ENCODE results near the gene AP1AR. TPM values are rescaled to one million over a fixed set of nuclear protein-coding genes. Genes with fewer than 3 reads are reported as not detected.
"Not testable (repeated sequence)": the region's sequence is repeated elsewhere in the genome, so short reads cannot be mapped to it uniquely, and the experiment has no call there.

AP1AR gene, protein sequence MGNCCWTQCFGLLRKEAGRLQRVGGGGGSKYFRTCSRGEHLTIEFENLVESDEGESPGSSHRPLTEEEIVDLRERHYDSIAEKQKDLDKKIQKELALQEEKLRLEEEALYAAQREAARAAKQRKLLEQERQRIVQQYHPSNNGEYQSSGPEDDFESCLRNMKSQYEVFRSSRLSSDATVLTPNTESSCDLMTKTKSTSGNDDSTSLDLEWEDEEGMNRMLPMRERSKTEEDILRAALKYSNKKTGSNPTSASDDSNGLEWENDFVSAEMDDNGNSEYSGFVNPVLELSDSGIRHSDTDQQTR
- 8.3 TPM for total RNA-seq

GRCh38 chr4:112231779-112232713 lies at the start of gene AP1AR:
Gene AP1AR (plus strand): TSS chr4:112231787. CDS start chr4:112232092, 305 bp downstream.
- DNase-seq (ENCODE audit: low read depth in 2 of 3, low spot score in 2 of 3) = peak; percentile 65 to 91 (median 90)

DNA sequence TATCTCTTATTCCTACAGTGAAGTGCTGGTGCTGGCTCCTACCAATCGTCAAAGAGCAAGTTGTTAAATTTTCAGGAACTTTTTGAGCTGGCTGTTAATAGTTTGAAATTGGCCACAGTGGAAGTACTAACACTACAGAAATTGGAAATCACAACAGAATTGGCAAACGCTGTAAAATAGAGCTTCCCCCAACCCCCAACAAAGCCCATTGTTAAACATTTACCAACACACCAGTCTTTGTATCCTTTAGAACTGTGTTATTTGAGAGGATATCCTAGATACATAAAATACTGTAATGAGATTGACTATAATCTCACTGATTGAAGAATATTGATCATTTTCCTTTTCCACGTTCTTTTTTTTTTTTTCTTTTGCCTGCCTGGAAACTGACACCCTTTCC lies 49.0 kb upstream of the AP1AR start:
- DNase-seq (ENCODE audit: low read depth in 2 of 3, low spot score in 2 of 3) = no peak

DNA sequence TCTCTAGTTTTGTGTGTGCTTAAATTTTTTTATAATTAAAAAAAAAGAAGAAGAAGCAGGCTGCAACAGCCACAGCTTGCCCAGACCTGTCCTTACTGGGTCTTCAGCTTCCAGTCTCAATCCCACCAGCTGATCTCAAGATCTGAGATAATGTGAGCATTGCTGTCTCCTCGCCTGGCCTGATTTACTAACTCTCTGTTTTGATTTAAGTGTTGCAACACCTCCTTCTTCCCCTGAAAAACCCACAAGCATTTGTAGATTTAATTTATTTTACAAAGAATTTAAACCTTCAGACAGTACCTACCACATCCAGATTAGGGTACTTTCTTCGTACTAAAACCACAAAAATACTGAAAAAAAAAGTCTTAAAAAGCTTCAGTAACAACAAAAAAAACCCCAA lies 48.3 kb upstream of the AP1AR start:
- DNase-seq (ENCODE audit: low read depth in 2 of 3, low spot score in 2 of 3) = peak in 1 of 3 donors; percentile 10

DNA sequence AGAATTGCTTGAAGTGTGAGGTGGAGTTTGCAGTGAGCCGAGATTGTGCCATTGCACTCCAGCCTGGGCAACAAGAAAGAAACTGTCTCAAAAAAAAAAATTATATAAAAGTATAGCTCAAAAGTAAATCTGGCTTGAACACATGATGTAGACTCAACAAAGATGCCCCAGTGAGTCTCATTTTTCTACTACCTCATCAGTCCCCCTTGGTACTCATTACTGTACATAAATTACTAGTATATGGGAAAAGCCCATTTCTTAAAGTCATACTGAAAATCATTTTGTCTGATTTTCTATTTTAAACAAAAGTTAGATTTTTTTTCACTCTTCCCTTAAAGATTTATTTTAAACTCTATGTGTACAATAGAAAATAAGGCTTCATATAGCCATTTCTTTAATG lies 47.1 kb upstream of the AP1AR start:
- DNase-seq (ENCODE audit: low read depth in 2 of 3, low spot score in 2 of 3) = no peak

GRCh38 chr4:112185334-112185733 lies 46.3 kb upstream of the AP1AR start:
- DNase-seq (ENCODE audit: low read depth in 2 of 3, low spot score in 2 of 3) = no peak

DNA sequence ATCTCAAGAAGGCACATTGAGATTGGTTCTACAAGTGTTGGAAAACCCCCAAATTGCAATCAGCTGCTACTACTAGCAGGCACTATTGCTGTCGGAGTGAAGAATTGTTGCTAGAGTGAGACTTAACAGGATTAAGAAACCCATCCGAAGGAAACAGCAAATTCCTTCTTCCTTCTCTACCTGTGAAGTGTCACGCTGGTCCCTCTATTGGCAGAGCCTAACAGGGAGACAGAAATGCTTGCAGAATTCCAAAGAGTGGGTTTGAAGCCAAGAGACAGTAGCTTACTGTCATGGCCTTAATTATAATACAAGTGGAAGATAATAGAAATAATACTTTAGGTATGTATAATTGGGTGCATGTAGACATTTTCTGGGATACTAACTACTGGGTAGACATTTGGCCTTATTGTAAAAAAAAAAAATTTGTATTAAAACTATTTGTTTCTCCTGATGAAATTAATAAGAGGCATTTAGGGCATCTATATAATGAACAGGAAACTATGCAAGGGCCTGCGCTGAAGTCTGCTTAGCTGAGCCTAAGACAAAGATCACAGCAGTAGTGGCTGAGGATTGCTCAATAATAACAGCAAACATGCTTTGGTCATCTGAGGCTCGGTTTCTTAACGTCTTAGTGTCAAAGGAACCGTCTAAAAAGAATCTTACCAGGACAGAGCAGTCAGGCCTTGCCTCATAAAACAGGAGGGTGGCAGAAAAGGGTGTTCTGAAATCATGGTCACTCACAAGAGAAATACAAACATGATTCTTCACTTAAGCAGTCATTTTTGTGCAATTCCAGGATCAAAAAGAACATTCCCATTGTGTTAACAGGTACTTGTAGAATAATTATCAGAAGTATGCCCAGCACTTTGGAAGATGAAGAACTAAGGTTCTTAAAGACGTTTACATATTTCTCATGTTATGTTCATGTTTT lies 45.6 kb upstream of the AP1AR start:
- no peak for DNase-seq (ENCODE audit: low read depth in 2 of 3, low spot score in 2 of 3)

DNA sequence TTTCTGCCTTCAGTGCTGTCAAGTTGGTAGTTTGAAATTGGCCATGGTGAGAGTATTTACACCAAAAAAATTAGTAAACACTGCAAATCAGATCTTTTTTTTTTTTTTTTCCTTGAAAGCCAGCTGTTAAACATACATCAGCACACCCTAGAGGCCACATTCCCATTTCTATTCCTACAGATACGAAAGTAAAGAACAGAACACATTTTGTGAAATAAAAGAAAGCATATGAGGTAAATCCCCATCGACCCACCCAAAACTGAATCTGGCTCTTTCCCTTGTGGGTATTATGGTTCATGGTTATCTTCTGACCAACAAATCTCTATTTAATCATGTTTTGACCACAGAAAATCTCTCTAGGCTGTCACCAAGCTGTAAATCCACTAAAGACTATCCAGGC lies 41.8 kb upstream of the AP1AR start:
- DNase-seq (ENCODE audit: low read depth in 2 of 3, low spot score in 2 of 3) = peak in 2 of 3 donors; percentile 17 to 43

DNA sequence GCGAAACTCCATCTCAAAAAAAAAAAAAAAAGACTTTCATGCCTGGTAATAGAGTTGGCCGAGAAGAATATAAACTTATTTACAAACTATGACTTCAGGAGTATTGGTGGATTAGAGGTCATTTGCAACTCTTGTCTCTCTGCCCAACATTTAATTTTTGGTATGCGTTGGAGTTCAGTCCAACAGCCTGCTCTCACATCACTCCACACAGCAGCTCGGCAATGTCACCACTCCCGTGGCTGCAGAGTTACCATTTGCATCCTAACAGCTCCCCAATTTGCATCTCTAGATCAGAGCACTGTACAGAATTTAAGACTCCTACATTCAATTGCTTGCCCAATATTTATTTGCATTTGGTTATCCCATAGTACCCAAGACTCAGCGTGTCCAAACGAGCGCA lies 40.9 kb upstream of the AP1AR start:
- no peak for DNase-seq (ENCODE audit: low read depth in 2 of 3, low spot score in 2 of 3)

GRCh38 chr4:112196461-112196860 lies 35.1 kb upstream of the AP1AR start:
- DNase-seq (ENCODE audit: low read depth in 2 of 3, low spot score in 2 of 3) = no peak

DNA sequence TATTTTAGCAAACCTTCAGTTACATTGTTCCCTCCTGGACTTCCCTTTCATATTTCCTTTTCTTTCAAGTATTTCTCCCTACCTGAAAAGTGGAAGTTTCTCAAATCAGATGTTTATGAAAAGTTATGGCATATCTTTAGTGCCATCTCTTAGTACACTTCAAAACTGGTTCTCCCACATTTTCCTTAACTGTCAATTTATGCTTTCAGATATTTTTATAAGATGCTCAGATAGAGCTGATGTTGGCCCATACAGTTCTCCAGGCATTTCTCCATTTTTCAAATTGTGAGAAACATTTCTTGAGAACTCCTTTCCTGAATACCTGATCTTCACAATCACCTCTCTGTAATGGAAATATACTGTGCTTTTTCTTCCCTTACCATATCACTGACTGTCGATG lies 32.5 kb upstream of the AP1AR start:
- DNase-seq (ENCODE audit: low read depth in 2 of 3, low spot score in 2 of 3) = no peak

DNA sequence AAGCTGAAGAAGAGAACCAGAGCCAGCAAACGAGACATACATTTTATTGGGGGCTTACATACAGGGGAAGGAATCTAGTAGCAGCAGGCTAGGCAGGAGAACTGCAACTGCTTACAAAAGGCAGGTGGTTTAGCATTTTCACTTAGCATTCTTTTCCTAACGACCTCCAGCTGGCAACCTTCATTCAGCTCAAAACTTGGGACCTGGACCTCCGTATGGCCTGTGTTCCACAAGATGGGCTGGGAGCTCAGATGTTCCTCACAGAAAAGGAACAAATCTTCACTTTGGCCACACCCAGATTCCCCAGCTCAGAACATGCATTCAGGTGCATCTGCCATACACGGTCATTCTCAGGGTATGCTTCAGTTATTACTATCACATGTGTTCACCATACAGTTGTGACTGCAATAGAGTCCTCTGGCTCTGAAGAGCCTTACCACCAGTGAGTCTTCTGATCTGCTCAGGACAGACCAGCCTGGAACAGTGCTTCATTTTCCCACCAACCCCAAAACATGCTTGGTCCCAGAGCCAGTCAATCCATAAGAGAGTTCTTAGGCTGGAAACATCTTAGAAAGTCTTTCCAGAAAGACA lies 29.6 kb upstream of the AP1AR start:
- DNase-seq (ENCODE audit: low read depth in 2 of 3, low spot score in 2 of 3) = no peak

GRCh38 chr4:112203593-112203992 lies 28.0 kb upstream of the AP1AR start:
- DNase-seq (ENCODE audit: low read depth in 2 of 3, low spot score in 2 of 3) = no peak

GRCh38 chr4:112206431-112206830 lies 25.2 kb upstream of the AP1AR start:
- DNase-seq (ENCODE audit: low read depth in 2 of 3, low spot score in 2 of 3) = no peak

DNA sequence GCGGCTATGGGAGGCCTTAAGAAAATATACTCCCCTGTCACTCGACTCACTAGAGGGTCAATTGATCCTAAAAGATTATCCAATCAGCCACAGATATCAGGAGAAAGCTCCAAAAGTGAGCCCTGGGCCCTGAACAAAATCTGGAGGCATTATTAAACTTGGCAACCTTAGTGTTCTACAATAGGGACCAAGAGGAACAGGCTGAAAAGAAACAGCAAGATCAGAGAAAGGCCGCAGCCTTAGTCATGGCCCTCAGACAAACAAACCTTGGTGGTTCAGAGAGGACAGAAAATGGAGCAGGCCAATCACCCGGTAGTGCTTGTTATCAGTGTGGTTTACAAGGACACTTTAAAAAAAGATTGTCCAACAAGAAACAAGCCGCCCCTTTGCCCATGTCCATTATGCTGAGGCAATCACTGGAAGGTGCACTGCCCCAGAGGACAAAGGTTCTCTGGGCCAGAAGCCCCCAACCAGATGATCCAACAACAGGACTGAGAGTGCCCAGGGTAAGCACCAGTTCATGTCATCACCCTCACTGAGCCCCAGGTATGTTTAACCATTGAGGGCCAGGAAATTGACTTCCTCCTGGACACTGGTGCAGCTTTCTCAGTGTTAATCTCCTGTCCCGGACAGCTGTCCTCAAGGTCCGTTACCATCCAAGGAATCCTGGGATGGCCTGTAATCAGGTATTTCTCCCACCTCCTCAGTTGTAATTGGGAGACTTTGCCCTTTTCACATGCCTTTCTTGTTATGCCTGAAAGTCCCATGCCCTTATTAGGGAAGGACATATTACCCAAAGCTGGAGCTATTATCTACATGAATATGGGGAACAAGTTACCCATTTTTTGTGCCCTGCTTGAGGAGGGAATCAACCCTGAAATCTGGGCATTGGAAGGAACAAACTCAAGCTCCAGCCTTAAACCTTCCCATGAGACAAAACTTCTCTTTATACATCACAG lies 23.2 kb upstream of the AP1AR start:
- not testable (repeated sequence) for DNase-seq (ENCODE audit: low read depth in 2 of 3, low spot score in 2 of 3)

- DNase-seq (ENCODE audit: low read depth in 2 of 3, low spot score in 2 of 3) = no peak
Measured at GRCh38 chr4:112210777-112211176, 20.8 kb upstream of the AP1AR start.

DNA sequence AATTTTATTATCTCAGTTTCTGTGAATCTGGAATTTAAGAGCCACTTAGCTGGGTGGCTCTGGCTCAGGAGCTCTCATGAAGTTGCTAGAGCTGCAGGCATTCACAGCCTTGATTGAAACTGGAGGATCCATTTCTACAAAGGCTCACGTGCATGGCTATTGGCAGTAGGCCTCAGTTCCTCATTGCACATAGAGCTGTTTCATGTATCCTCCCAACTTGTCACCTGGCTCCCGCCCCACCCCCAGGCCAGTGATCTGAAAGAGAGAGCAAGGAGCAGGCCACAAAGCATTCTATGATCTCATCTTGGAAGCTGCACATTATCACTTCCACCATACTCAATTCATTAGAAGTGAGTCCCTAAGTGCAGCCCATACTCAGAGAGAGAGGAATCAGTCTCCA lies 18.5 kb upstream of the AP1AR start:
- no peak for DNase-seq (ENCODE audit: low read depth in 2 of 3, low spot score in 2 of 3)

GRCh38 chr4:112213856-112214255 lies 17.7 kb upstream of the AP1AR start:
- no peak for DNase-seq (ENCODE audit: low read depth in 2 of 3, low spot score in 2 of 3)

GRCh38 chr4:112214390-112215264 lies 17.0 kb upstream of the AP1AR start:
- peak in 2 of 3 donors; percentile 11 to 48 for DNase-seq (ENCODE audit: low read depth in 2 of 3, low spot score in 2 of 3)
